Spleen (tissue), 11 donors: ENCODE results near the gene ZC3H13. TPM values are rescaled to one million over a fixed set of nuclear protein-coding genes. Genes with fewer than 3 reads are reported as not detected.

Experiments
- DNase-seq: peaks from one replicate; pipeline ENCODE4 v3.0.0-alpha.2; 2020
- H3K27ac ChIP-seq, 8 donors: fragments of 200-600 bp; sonication (generic) in 7 of 8; 1 replicate in 4 of 8; 2 replicates in 4 of 8; pipeline versions ENCODE4 v1.5.0 to v1.8.0; 2016 to 2021; ENCODE audit warnings: inconsistent platforms in 4 of 8, mild to moderate bottlenecking in 4 of 8, moderate library complexity in 1 of 8
- H3K27me3 ChIP-seq, 7 donors: fragments of 200-600 bp; sonication (generic) in 6 of 7; replicated peaks in 1 of 7; 1 replicate in 4 of 7; 2 replicates in 3 of 7; pipeline versions ENCODE4 v1.5.0 to v1.8.0; 2016 to 2021; ENCODE audit warnings: inconsistent platforms in 3 of 7, mild to moderate bottlenecking in 1 of 7
- H3K36me3 ChIP-seq, 6 donors: fragments of 200-600 bp; sonication (generic) in 5 of 6; 1 replicate in 4 of 6; 2 replicates in 2 of 6; pipeline versions ENCODE4 v1.5.0 to v1.8.0; 2016 to 2021; ENCODE audit warnings: inconsistent platforms in 2 of 6
- H3K4me1 ChIP-seq, 6 donors: fragments of 200-600 bp; sonication (generic) in 5 of 6; 1 replicate in 3 of 6; 2 replicates in 3 of 6; pipeline versions ENCODE4 v1.5.0 to v1.8.0; 2016 to 2021; ENCODE audit warnings: inconsistent platforms in 3 of 6
- H3K4me3 ChIP-seq, 8 donors: fragments of 200-600 bp; sonication (generic) in 7 of 8; 1 replicate in 4 of 8; 2 replicates in 4 of 8; pipeline versions ENCODE4 v1.5.0 to v1.8.0; 2016 to 2021; ENCODE audit warnings: inconsistent platforms in 4 of 8, mild to moderate bottlenecking in 4 of 8, moderate library complexity in 2 of 8
- H3K9me3 ChIP-seq, 8 donors: fragments of 200-600 bp; sonication (generic) in 7 of 8; 1 replicate in 4 of 8; 2 replicates in 4 of 8; pipeline versions ENCODE4 v1.5.0 to v1.8.0; 2016 to 2021; ENCODE audit warnings: inconsistent platforms in 4 of 8
- CTCF ChIP-seq, 11 experiments: fragments of 200-600 bp in 7 of 11; fragments of 450-650 bp in 4 of 11; sonication (generic) in 4 of 11; IDR thresholded peaks in 8 of 11; conservative IDR thresholded peaks in 3 of 11; 1 replicate in 7 of 11; 2 replicates in 4 of 11; pipeline versions ENCODE4 v1.4.0 to v1.8.0; 2016 to 2021; ENCODE audit warnings: antibody characterized with exemption in 11 of 11, inconsistent platforms in 4 of 11, mild to moderate bottlenecking in 1 of 11
- POLR2A ChIP-seq, 3 donors: fragments of 450-650 bp; IDR thresholded peaks; one replicate each; pipeline ENCODE4 v1.5.1; 2017; ENCODE audit warnings: antibody characterized with exemption in 3 of 3, mild to moderate bottlenecking in 1 of 3
- POLR2AphosphoS5 ChIP-seq, 3 donors: sonication (generic); formaldehyde crosslinking; IDR thresholded peaks; one replicate each; pipeline ENCODE4 v1.5.1; 2017; ENCODE audit warnings: antibody characterized with exemption in 3 of 3
- WGBS, 5 donors: extraction: QIAGEN DNeasy Blood & Tissue Kit in 3 of 5; methylation state at CpG; one replicate each; pipeline versions ENCODE4 v1.1.5 to v1.1.7; 2013 to 2018; 5-methylcytosine and 5-hydroxymethylcytosine counted together
- intact Hi-C: fragments of 100-400 bp; cut with DNase I; formaldehyde crosslinking; loops from one replicate; pipeline ENCODE4 v1.15.0; 2023; ENCODE audit warnings: low total_unique reads
- polyA plus RNA-seq, 3 donors: library from polyadenylated mRNA; stranded (reverse); fragments of 200-250 nt; gene quantifications; one replicate each; pipeline ENCODE4 v1.2.1, GENCODE V29; 2013
- total RNA-seq, 7 donors: library from RNA; depleted of rRNA in 3 of 7; stranded (reverse); fragments of >200 nt in 3 of 7; fragmentation: NEBNext Ultra II Directional in 4 of 7; extraction: Animal tissue kit (Norgen Biotek cat#: 25700) in 4 of 7; gene quantifications; one replicate each; pipeline versions ENCODE4 v1.1.0 to v1.2.1, GENCODE V29; 2016 to 2021
- donor health status: healthy with polysubstance abuse.
- donor health status: DM: no; HTN: no; CAD: no; lungs with moderate emphysema.
- donor health status: DM: no; HTN: no; CAD: no.
- donor health status: Bipolar disorder and iron deficiency.
- donor health status: healthy.
- donor health status: DM: no; HTN: no; CAD: no.
- donor health status: DM: yes; HTN: yes; CAD: no.

Gene ZC3H13
- total and polyA plus RNA-seq, 10 donors = 7.9 to 61.2 (median 33.1) TPM

DNA sequence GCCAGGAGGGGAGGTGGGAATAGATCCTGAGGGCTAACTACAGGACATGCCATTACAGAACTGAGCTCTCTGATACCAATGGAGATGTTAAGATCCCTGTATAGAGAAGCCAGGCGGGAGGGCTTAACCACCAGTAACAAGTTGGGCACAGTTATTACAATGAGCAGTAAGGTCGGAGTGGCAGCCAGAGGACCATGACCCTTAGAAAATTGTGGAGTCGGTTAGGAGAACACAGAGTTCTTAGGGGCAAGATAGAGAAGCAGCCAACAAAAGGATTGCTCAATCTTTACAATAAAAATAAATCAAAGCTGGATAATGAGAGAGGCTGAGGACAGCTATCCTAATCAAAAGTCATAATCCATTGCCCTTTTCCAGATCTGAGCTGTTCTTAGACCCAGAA is 41.9 kb upstream of the ZC3H13 start:
- Histone ChIP-seq H3K27ac (no peak overlapping the region), H3K4me3 (no peak overlapping the region), H3K27me3 (peaks cover 0 to 8% (median 0%) of the 10 kb centered on the region in 7 donors), H3K9me3 (no peaks in the 10 kb centered on the region), H3K4me1 (no peaks in the 10 kb centered on the region), H3K36me3 (no peaks in the 10 kb centered on the region)
- 87 to 94% (median 89%) methylated on average over 3 of the region's 3 CpGs for WGBS, 5 donors
- intact Hi-C loops = no loop called here
- TF ChIP-seq CTCF (IDR thresholded peaks at IDR 0.05 in 8 of 11, conservative IDR thresholded peaks at IDR 0.05 in 3 of 11) (no peak), POLR2A (IDR thresholded peaks at IDR 0.05) (no peak), POLR2AphosphoS5 (IDR thresholded peaks at IDR 0.05) (no peak)
- DNase-seq = no peak

GRCh38 chr13:46088821-46089562 is 36.4 kb upstream of the ZC3H13 start:
- Histone ChIP-seq H3K4me3 (no peak overlapping the region), H3K9me3 (no peaks in the 10 kb centered on the region), H3K27me3 (peaks cover 0 to 10% (median 0%) of the 10 kb centered on the region in 7 donors), H3K4me1 (no peaks in the 10 kb centered on the region), H3K27ac (no peak overlapping the region), H3K36me3 (no peaks in the 10 kb centered on the region)
- intact Hi-C loops = no loop called here
- TF ChIP-seq CTCF (IDR thresholded peaks at IDR 0.05 in 8 of 11, conservative IDR thresholded peaks at IDR 0.05 in 3 of 11) (no peak), POLR2A (IDR thresholded peaks at IDR 0.05) (no peak), POLR2AphosphoS5 (IDR thresholded peaks at IDR 0.05) (no peak)
- DNase-seq = no peak
- 73 to 86% (median 81%) methylated on average over 5 of the region's 5 CpGs for WGBS, 5 donors

- TF ChIP-seq POLR2A (IDR thresholded peaks at IDR 0.05) (no peak), CTCF (IDR thresholded peaks at IDR 0.05 in 8 of 11, conservative IDR thresholded peaks at IDR 0.05 in 3 of 11) (no peak), POLR2AphosphoS5 (IDR thresholded peaks at IDR 0.05) (no peak)
- intact Hi-C loops = no loop called here
- H3K9me3 ChIP-seq = no peaks in the 10 kb centered on the region
- DNase-seq = no peak
- H3K36me3 ChIP-seq = no peaks in the 10 kb centered on the region
- H3K27ac ChIP-seq = no peak overlapping the region
- H3K27me3 ChIP-seq = peaks cover 0 to 10% (median 0%) of the 10 kb centered on the region in 7 donors
- H3K4me3 ChIP-seq = no peak overlapping the region
- H3K4me1 ChIP-seq = no peaks in the 10 kb centered on the region
These were observed 34.9 kb upstream of the ZC3H13 start for GRCh38 chr13:46087481-46087880.

DNA sequence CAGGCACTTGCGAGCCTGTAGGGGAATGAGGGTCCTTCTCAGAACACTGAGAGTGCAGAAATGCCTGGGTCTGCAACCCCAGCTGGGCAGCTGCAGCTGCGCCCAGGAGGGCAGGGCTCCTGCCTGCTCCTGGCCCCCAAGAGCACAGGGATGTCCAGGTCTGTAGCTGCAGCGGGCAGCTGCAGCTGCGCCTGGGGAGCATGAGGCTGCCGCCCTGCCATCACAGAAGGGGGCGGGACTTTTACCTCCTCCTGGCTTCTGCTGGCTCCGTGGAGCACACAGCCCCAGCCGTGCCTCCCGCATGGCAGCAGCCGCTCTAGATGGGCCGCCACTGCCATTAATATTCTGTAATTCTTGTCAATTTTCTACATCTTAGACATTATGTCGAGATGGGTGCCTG is 34.4 kb upstream of the ZC3H13 start:
- Histone ChIP-seq H3K4me1 (no peaks in the 10 kb centered on the region), H3K27me3 (peaks cover 0 to 10% (median 0%) of the 10 kb centered on the region in 7 donors), H3K4me3 (no peak overlapping the region), H3K27ac (no peak overlapping the region), H3K9me3 (no peaks in the 10 kb centered on the region), H3K36me3 (no peaks in the 10 kb centered on the region)
- 89 to 97% (median 95%) methylated on average over 10 to 12 of the region's 12 CpGs for WGBS, 5 donors
- intact Hi-C loops = no loop called here
- TF ChIP-seq CTCF (IDR thresholded peaks at IDR 0.05 in 8 of 11, conservative IDR thresholded peaks at IDR 0.05 in 3 of 11) (no peak), POLR2AphosphoS5 (IDR thresholded peaks at IDR 0.05) (no peak), POLR2A (IDR thresholded peaks at IDR 0.05) (no peak)
- DNase-seq = no peak
